Measurements from ENCODE around the gene GDA. TPM values are rescaled to one million over a fixed set of nuclear protein-coding genes. Genes with fewer than 3 reads are reported as not detected.

Gene GDA
- total RNA-seq, 1 experiment from 2014 or later: 5.0 TPM

- no TSS peak for BruUV-seq (replicated peaks)
- no peak overlapping the region for H3K27ac ChIP-seq (ENCODE audit: low read length)
- no peak for TF ChIP-seq CTCF (IDR thresholded peaks at IDR 0.05)
- TF ChIP-seq SIN3A (IDR thresholded peaks at IDR 0.05; ENCODE audit: borderline replicate concordance, insufficient read depth, low read depth, low read length): no peak
- TF ChIP-seq, protein P1, sequence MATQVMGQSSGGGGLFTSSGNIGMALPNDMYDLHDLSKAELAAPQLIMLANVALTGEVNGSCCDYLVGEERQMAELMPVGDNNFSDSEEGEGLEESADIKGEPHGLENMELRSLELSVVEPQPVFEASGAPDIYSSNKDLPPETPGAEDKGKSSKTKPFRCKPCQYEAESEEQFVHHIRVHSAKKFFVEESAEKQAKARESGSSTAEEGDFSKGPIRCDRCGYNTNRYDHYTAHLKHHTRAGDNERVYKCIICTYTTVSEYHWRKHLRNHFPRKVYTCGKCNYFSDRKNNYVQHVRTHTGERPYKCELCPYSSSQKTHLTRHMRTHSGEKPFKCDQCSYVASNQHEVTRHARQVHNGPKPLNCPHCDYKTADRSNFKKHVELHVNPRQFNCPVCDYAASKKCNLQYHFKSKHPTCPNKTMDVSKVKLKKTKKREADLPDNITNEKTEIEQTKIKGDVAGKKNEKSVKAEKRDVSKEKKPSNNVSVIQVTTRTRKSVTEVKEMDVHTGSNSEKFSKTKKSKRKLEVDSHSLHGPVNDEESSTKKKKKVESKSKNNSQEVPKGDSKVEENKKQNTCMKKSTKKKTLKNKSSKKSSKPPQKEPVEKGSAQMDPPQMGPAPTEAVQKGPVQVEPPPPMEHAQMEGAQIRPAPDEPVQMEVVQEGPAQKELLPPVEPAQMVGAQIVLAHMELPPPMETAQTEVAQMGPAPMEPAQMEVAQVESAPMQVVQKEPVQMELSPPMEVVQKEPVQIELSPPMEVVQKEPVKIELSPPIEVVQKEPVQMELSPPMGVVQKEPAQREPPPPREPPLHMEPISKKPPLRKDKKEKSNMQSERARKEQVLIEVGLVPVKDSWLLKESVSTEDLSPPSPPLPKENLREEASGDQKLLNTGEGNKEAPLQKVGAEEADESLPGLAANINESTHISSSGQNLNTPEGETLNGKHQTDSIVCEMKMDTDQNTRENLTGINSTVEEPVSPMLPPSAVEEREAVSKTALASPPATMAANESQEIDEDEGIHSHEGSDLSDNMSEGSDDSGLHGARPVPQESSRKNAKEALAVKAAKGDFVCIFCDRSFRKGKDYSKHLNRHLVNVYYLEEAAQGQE (IDR thresholded peaks at IDR 0.05; ENCODE audit: insufficient read depth in 1 of 2, low read depth in 2 of 2, low read length in 1 of 2): no peak
- TF ChIP-seq POLR2AphosphoS5 (IDR thresholded peaks at IDR 0.05; ENCODE audit: low read depth, low read length): no peak
- TF ChIP-seq TCF7L2 (IDR thresholded peaks at IDR 0.05; ENCODE audit: low read depth, low read length): no peak
- no peak overlapping the region for H3K4me3 ChIP-seq (ENCODE audit: low read depth in 2 of 2, low read length in 2 of 2)
- no peak for DNase-seq (ENCODE audit: low read depth, low spot score)
- intact Hi-C loops (cut with micrococcal nuclease; ENCODE audit: unreplicated experiment): no loop called here
- in situ Hi-C loops (cut with HindIII; ENCODE audit: low pct_unique_long_range_greater_than_20kb, low sequenced_read_pairs): no loop called here
- ATAC-seq: no peak
- ChIA-PET CTCF (no interaction called here), POLR2A (no interaction called here)
- H3K9me3 ChIP-seq (ENCODE audit: control insufficient read depth, insufficient read depth, low read depth, low read length): no peaks in the 10 kb centered on the region
- H3K27me3 ChIP-seq (ENCODE audit: control insufficient read depth, insufficient read depth, low read length): no peaks in the 10 kb centered on the region; the same call in 1 of the 2 replicates
- no peaks in the 10 kb centered on the region for H3K4me1 ChIP-seq (ENCODE audit: control insufficient read depth, insufficient read depth, low read length)
- no peaks in the 10 kb centered on the region for H3K36me3 ChIP-seq (ENCODE audit: control insufficient read depth, insufficient read depth, low read length)
Measured at GRCh38 chr9:72140586-72140985, 8.7 kb upstream of the GDA start.

DNA sequence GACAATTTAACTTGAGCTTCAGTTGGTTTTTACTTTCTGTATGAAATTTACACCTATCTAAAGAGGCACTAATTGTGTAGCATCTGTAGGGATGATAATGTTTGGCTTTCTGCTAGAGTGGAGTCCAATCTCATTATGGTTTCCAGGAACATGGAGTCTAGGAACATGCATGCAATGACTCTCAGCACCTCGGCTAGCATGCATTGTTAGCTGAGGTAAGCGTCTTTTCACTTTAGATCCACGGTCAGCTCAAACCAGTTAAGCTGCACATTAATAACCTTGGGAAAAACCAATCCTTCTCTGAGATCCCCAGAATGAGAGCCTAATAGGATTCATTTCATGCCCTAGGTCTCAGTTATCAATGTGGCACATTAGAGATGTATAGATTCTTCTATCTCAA is 7.8 kb upstream of the GDA start:
- no peaks in the 10 kb centered on the region for H3K4me1 ChIP-seq (ENCODE audit: control insufficient read depth, insufficient read depth, low read length)
- no peaks in the 10 kb centered on the region for H3K36me3 ChIP-seq (ENCODE audit: control insufficient read depth, insufficient read depth, low read length)
- no peak for ATAC-seq
- in situ Hi-C loops (cut with HindIII; ENCODE audit: low pct_unique_long_range_greater_than_20kb, low sequenced_read_pairs): no loop called here
- ChIA-PET CTCF (no interaction called here), POLR2A (no interaction called here)
- intact Hi-C loops (cut with micrococcal nuclease; ENCODE audit: unreplicated experiment): no loop called here
- TF ChIP-seq, protein P1 (IDR thresholded peaks at IDR 0.05; ENCODE audit: insufficient read depth in 1 of 2, low read depth in 2 of 2, low read length in 1 of 2): no peak; a peak in 1 of 4 replicates
- TF ChIP-seq CTCF (IDR thresholded peaks at IDR 0.05) (no peak), TCF7L2 (IDR thresholded peaks at IDR 0.05; ENCODE audit: low read depth, low read length) (no peak), POLR2AphosphoS5 (IDR thresholded peaks at IDR 0.05; ENCODE audit: low read depth, low read length) (no peak), SIN3A (IDR thresholded peaks at IDR 0.05; ENCODE audit: borderline replicate concordance, insufficient read depth, low read depth, low read length) (no peak)
- H3K4me3 ChIP-seq (ENCODE audit: low read depth in 2 of 2, low read length in 2 of 2): no peak overlapping the region
- no peaks in the 10 kb centered on the region for H3K9me3 ChIP-seq (ENCODE audit: control insufficient read depth, insufficient read depth, low read depth, low read length)
- H3K27ac ChIP-seq (ENCODE audit: low read length): no peak overlapping the region
- H3K27me3 ChIP-seq (ENCODE audit: control insufficient read depth, insufficient read depth, low read length): no peaks in the 10 kb centered on the region; the same call in 1 of the 2 replicates
- BruUV-seq (replicated peaks): no TSS peak
- DNase-seq (ENCODE audit: low read depth, low spot score): no peak
